Measurements from ENCODE around the gene KIAA0319L. TPM values are rescaled to one million over a fixed set of nuclear protein-coding genes. Genes with fewer than 3 reads are reported as not detected.
A peak's percentile ranks its signal among the peaks of the same experiment; 100 is the strongest.

Gene KIAA0319L
- total RNA-seq, 4 donors from 2014 or later = 65.8 to 123 (median 111) TPM

DNA sequence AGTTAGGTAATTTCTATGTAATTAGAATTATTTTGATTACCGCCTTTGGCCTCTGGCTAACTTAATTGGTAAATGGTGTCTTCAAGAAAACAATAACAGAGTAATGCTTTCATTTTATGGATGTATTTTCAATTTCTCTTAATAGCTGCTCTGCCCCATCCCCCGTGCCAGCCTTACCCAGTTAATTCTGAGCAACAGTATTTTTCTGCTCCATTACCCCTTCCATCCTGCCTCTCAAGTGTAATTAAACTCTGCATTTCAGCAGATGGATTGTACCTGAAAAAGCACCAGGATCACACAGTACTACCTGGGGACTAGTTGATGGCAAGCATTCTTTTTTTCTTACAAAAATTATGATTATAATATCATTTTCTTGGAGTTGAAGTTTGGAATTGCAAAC lies 104.2 kb downstream of the KIAA0319L start:
- DNase-seq = peak in 1 of 2 donors; percentile 21
- no peak overlapping the region for H3K4me3 ChIP-seq (replicated peaks in 1 of 3)
- intact Hi-C loops (cut with DNase I) = loop anchor here (5.0 kb wide), 1 partner anchor 274 kb away; no protein-coding TSS in a partner anchor
- peaks cover 22 to 56% of the 10 kb centered on the region in 2 donors for H3K4me1 ChIP-seq
- H3K27me3 ChIP-seq = no peaks in the 10 kb centered on the region
- H3K27ac ChIP-seq = peak overlapping the region in 1 of 3 donors; percentile 43
- H3K36me3 ChIP-seq = peaks cover 5 to 6% of the 10 kb centered on the region in 2 donors
- no peaks in the 10 kb centered on the region for H3K9me3 ChIP-seq
- WGBS, 2 donors = 61 to 63% methylated on average over 2 of the region's 2 CpGs
- TF ChIP-seq POLR2A (IDR thresholded peaks at IDR 0.05) = no peak
- TF ChIP-seq, protein P1, sequence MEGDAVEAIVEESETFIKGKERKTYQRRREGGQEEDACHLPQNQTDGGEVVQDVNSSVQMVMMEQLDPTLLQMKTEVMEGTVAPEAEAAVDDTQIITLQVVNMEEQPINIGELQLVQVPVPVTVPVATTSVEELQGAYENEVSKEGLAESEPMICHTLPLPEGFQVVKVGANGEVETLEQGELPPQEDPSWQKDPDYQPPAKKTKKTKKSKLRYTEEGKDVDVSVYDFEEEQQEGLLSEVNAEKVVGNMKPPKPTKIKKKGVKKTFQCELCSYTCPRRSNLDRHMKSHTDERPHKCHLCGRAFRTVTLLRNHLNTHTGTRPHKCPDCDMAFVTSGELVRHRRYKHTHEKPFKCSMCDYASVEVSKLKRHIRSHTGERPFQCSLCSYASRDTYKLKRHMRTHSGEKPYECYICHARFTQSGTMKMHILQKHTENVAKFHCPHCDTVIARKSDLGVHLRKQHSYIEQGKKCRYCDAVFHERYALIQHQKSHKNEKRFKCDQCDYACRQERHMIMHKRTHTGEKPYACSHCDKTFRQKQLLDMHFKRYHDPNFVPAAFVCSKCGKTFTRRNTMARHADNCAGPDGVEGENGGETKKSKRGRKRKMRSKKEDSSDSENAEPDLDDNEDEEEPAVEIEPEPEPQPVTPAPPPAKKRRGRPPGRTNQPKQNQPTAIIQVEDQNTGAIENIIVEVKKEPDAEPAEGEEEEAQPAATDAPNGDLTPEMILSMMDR (IDR thresholded peaks at IDR 0.05) = no peak

DNA sequence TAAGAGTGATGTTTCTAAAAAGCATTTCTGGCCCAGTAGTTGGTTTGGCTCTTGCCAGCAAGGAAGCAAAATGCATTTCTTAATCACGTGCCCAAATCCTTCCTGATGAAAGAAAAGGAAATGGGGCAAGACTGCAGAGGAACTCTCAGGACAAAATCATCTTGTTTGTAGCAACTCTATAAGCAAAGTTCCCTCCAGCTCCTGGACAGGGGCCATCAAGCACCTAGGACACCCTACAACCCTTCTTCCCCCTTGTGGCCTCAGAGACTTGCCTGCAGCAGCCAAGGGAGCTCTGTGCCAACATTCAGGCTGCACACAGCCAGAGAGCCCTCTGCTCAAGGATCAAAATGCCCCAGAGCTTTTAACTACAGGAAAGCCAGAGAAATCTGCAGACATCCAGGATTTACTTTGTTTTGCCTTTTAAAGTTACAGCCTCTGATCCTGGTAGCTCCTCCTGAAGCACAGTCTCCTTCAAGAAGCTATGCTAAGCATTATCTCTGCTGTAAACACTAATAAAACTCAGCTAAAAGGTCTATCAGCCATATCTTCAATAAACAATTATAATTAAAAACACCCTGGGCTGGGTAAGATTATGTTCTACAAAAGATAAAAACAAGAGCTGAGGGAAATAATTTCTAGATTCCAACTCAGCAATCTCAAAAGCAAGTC lies 105.0 kb downstream of the KIAA0319L start:
- TF ChIP-seq, protein P1 (IDR thresholded peaks at IDR 0.05) = peak in 2 of 6 experiments; percentile 10 to 30
- TF ChIP-seq POLR2A (IDR thresholded peaks at IDR 0.05) = no peak
- WGBS, 2 donors = 3 to 15% methylated on average over 1 of the region's 1 CpG
- Histone ChIP-seq H3K27ac (peak overlapping the region in 2 of 3 donors; percentile 20 to 43), H3K4me3 (replicated peaks in 1 of 3) (no peak overlapping the region), H3K27me3 (no peaks in the 10 kb centered on the region), H3K36me3 (peaks cover 5 to 6% of the 10 kb centered on the region in 2 donors), H3K9me3 (no peaks in the 10 kb centered on the region), H3K4me1 (peaks cover 22 to 58% of the 10 kb centered on the region in 2 donors)
- peak; percentile 65 to 66 for DNase-seq
- intact Hi-C loops (cut with DNase I) = loop anchor here (5.0 kb wide), 1 partner anchor 275 kb away; no protein-coding TSS in a partner anchor

DNA sequence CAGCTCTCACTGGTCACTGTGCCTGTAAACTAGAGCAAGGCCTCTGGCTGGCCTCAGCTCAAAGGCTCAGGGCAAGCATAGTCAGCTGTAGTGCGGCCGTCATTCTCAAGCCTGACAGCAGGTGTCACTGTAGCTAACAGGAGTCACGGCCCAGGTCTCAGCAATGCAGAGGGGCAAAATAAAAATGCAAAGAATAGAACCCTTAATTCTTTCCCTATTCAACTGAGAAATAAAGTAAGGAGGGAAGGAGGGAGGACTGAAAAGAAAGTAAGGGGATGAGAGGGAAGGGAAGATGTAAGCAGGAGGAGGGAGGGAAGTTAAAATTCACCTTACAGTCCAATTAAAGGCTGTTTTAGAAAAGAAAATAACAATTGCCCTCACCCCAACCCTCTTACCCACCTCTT lies 106.1 kb downstream of the KIAA0319L start:
- 8 to 12% methylated on average over 3 of the region's 3 CpGs for WGBS, 2 donors

DNA sequence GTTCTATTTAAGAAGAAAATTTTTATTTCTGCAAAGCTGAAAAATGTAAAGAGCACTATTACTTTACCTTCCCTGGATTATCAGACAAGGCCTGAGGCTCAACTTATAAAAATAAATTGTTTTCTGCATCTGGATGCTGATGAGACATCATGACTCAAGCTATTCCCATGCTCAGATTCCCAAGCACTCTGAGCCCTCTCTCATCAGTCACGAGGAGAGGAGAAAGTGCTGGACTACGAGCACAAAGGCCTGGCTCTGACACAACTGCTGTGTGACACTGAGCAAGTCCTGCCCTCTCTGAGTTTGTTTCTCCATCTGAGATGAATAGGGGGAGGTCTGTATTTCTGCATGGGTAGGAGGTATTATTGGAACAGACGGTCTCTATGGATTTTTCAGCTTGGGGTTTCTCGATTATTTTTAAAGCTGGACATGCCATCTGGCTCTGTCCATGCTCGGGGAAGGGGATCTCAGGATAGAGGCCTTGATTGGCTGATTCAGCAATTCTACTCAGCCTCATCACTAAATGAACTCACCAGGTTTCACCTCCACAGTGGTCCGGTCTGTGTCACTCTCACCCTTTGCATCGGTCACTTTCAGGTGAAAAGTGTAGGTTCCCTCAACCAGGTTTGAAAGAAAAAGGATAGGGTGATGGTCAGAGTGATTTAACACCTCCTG lies 107.7 kb downstream of the KIAA0319L start:
- Histone ChIP-seq H3K27ac (no peak overlapping the region), H3K4me3 (replicated peaks in 1 of 3) (no peak overlapping the region), H3K36me3 (peaks cover 5 to 8% of the 10 kb centered on the region in 2 donors), H3K4me1 (peaks cover 22 to 51% of the 10 kb centered on the region in 2 donors), H3K9me3 (no peaks in the 10 kb centered on the region), H3K27me3 (no peaks in the 10 kb centered on the region)
- intact Hi-C loops (cut with DNase I) = loop anchor here (2.0 to 10.0 kb wide), 3 partner anchors 115 to 325 kb away; no protein-coding TSS in a partner anchor
- TF ChIP-seq, protein P1 (IDR thresholded peaks at IDR 0.05) = no peak
- no peak for TF ChIP-seq POLR2A (IDR thresholded peaks at IDR 0.05)
- 87 to 93% methylated on average over 7 of the region's 7 CpGs for WGBS, 2 donors
- no peak for DNase-seq

More for the DNA sequence above, 106.1 kb downstream of the KIAA0319L start:
- no peaks in the 10 kb centered on the region for H3K9me3 ChIP-seq
- intact Hi-C loops (cut with DNase I) = loop anchor here (2.0 to 5.0 kb wide), 2 partner anchors 114 to 276 kb away; no protein-coding TSS in a partner anchor
- H3K4me3 ChIP-seq (replicated peaks in 1 of 3) = no peak overlapping the region
- H3K27me3 ChIP-seq = no peaks in the 10 kb centered on the region
- TF ChIP-seq, protein P1 (IDR thresholded peaks at IDR 0.05) = peak; percentile 32 to 91 (median 84)
- TF ChIP-seq POLR2A (IDR thresholded peaks at IDR 0.05) = no peak
- peaks cover 22 to 58% of the 10 kb centered on the region in 2 donors for H3K4me1 ChIP-seq
- no peak overlapping the region for H3K27ac ChIP-seq
- DNase-seq = peak; percentile 83 to 84
- peaks cover 5 to 6% of the 10 kb centered on the region in 2 donors for H3K36me3 ChIP-seq

Data from thyroid gland (tissue), 4 donors.